Measurements from ENCODE around the gene ZNF91. TPM values are rescaled to one million over a fixed set of nuclear protein-coding genes. Genes with fewer than 3 reads are reported as not detected.
"Not testable (repeated sequence)": the region's sequence is repeated elsewhere in the genome, so short reads cannot be mapped to it uniquely, and the experiment has no call there.

Gene ZNF91
- total RNA-seq, 1 experiment from 2014 or later: 2.0 TPM

DNA sequence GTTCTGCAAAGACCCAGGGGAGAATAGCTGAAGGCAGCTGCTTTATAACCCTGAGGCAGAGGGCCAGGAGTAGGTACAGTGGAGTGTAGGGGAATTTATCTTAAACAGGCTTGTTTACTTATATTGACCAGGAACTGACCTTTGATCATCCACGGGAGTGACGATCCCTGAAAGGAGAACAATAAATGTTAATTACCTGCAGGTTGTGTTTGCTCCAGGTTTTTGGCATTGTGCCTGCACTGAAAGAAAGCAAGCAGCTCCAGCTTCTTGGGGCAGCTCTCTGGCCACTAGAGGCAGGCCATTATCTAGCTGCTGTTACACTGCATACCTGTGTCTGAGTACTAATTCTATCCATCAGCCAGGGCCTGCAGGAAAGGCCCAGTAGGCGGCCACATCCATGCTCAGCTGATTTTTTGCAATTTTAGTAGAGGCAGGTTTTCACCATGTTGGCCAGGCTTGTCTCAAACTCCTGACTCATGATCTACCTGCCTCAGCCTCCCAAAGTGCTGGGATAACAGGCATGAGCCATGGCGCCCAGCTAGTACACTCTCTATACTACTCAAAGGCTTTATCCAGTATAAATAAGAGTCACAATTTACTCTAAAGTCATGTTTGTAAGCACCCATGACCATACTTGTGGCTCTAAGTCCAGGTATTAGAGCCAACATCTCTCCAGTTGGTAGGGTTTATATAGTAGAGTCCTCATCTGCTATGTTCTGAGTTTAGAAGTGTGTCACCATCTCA lies 8.5 kb upstream of the ZNF91 start:
- H3K36me3 ChIP-seq: no peaks in the 10 kb centered on the region
- no peaks in the 10 kb centered on the region for H3K9me3 ChIP-seq
- DNase-seq: no peak
- no peaks in the 10 kb centered on the region for H3K27me3 ChIP-seq
- no peak overlapping the region for H3K4me3 ChIP-seq

- H3K27me3 ChIP-seq: no peaks in the 10 kb centered on the region
- H3K9me3 ChIP-seq: no peaks in the 10 kb centered on the region
- no peak overlapping the region for H3K4me3 ChIP-seq
- DNase-seq: no peak
- H3K36me3 ChIP-seq: no peaks in the 10 kb centered on the region
These were observed 7.8 kb upstream of the ZNF91 start for GRCh38 chr19:23403052-23403451.

DNA sequence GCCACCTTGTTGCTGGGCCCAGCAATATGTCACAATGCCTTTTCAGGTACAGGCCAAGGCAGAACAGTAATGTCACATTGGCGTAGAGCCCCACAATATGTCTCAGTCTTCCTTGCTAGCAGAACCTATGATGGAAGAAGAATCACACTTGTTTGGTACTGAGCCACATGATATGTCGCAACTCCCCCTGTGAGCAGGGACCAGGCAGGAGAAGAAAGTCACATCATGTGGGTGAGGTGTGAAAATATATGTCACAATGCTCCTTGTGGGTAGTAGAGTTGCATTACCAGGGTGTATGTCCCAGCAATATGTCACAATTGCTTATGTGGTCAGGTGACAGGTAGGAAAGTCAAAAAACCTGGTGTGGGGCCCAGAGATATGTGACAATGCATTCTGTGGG lies 7.1 kb upstream of the ZNF91 start:
- no peak for DNase-seq
- Histone ChIP-seq H3K9me3 (no peaks in the 10 kb centered on the region), H3K4me3 (no peak overlapping the region), H3K27me3 (no peaks in the 10 kb centered on the region), H3K36me3 (no peaks in the 10 kb centered on the region)

DNA sequence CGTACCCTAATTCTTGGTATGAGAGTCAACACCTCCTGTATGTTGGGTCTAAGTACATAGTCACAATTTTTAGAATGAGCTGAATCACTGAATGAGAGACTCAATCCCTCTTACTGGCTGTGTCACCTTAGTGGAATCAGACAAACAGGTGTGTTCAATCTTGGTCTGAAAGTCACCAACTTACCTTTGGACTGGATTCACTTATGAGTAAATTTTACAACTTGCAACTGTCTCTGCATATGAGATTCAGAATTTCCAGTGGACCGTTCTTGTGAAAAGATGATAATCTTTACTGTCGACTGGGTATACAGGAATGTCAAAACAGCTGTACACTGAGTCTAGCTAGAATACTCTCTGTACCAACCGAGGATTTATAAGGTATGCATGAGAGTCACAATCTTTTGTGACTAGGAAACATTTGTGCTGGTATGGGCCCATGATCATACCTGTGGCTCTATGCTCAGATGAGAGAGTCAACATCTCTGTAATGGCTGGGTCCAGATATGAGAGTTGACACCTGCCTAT lies 5.9 kb upstream of the ZNF91 start:
- DNase-seq: no peak
- no peaks in the 10 kb centered on the region for H3K9me3 ChIP-seq

DNA sequence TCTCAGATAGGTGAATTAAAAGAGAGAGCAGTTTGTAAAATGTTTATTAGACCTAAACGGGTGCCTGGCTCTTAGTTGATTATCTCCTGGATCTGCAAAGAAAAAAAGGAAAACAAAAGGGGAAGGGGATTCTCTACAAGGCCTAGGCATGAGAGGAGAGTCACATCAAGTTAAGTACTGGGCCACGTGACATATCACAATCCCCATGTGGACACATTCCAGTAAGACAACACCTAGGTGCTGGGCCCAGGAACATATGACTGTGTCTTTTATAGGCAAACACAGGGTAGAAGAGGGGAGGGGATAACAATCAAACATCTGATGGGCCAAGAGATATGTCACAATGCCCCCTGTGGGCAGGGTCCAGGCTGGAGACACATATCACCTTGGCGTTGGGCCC lies 4.2 kb upstream of the ZNF91 start:
- H3K27me3 ChIP-seq: no peaks in the 10 kb centered on the region
- no peak overlapping the region for H3K4me3 ChIP-seq
- H3K9me3 ChIP-seq: no peaks in the 10 kb centered on the region
- DNase-seq: no peak
- no peaks in the 10 kb centered on the region for H3K36me3 ChIP-seq

More for the DNA sequence above, 5.9 kb upstream of the ZNF91 start:
- H3K27me3 ChIP-seq: no peaks in the 10 kb centered on the region
- no peak overlapping the region for H3K4me3 ChIP-seq
- no peaks in the 10 kb centered on the region for H3K36me3 ChIP-seq

- not testable (repeated sequence) for H3K9me3 ChIP-seq, H3K27me3 ChIP-seq, DNase-seq, H3K36me3 ChIP-seq
- H3K4me3 ChIP-seq: peak overlapping the region; percentile 78
These were observed 449 bp upstream of the ZNF91 start for GRCh38 chr19:23395722-23396117.

GRCh38 chr19:23394511-23394910 lies 760 bp downstream of the ZNF91 start:
- Histone ChIP-seq H3K36me3 (peaks cover 5% of the 10 kb centered on the region), H3K4me3 (peak overlapping the region; percentile 78), H3K27me3 (no peaks in the 10 kb centered on the region), H3K9me3 (peaks cover 4% of the 10 kb centered on the region; the same call in 1 of the 2 replicates)
- DNase-seq: no peak

DNA sequence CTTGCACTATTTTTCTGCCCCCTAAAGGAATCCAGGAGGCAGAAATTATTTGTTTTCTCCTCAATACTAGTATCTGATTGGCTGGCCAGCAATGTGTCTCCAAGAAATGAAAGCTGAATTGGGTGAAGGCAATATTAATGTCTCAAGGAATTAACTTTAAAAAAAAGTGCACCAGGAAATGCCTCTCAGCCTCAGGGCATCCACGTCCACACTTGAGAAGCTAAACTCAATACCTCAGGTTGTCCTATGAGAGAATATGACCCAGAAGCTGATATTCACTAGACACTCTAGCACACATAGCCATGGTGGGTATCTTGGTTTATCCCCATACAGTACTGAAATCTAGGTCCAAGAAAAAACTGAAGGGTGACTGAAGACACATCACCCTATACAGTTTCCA lies 2.1 kb downstream of the ZNF91 start:
- Histone ChIP-seq H3K9me3 (peaks cover 4% of the 10 kb centered on the region; the same call in 1 of the 2 replicates), H3K27me3 (no peaks in the 10 kb centered on the region), H3K36me3 (peaks cover 8% of the 10 kb centered on the region), H3K4me3 (no peak overlapping the region)
- DNase-seq: no peak

GRCh38 chr19:23391236-23391635 lies 4.0 kb downstream of the ZNF91 start:
- peaks cover 14% of the 10 kb centered on the region for H3K36me3 ChIP-seq
- DNase-seq: no peak
- H3K27me3 ChIP-seq: no peaks in the 10 kb centered on the region
- H3K9me3 ChIP-seq: peaks cover 7% of the 10 kb centered on the region; the same call in 1 of the 2 replicates
- H3K4me3 ChIP-seq: no peak overlapping the region

DNA sequence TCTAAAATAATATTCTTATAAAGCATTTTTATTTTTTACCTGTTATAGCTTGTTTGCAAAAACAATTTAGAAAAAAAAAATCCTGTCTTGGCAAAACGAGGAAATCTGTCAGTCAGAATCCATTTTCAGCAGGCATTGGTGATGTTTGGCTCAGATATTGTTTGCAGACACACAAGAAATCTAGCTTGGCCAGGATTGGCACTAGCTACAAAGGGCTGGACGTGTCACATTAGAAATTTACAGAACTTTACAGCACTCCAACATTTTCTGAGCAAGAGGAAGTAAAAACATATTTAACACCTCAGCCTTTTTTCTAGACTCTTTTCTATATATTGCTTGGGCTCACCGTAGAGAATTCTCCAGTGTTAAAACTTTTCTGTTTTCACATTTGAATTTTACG lies 9.9 kb downstream of the ZNF91 start:
- H3K4me3 ChIP-seq: no peak overlapping the region
- 0 out of 2 replicates have a peak, but pooled peaks cover 8% of the 10 kb centered on the region for H3K9me3 ChIP-seq
- no peaks in the 10 kb centered on the region for H3K27me3 ChIP-seq
- H3K36me3 ChIP-seq: peaks cover 28% of the 10 kb centered on the region
- no peak for DNase-seq

DNA sequence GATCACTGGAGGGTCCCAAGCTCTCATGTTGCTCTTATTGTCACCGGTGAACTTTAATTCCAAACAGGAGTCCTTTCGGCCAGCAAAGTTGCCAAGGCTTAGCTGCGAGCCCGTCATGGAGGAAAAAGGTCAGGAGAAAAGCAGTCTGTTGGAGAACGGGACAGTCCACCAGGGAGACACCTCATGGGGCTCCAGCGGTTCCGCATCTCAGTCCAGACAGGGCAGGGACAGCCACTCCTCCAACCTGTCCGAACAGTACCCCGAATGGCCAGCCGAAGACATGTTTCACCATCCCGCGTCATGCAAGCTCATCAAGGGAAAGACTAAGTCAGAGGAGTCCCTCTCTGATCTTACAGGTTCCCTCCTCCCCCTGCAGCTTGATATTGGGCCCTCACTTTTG lies 10.4 kb downstream of the ZNF91 start:
- H3K9me3 ChIP-seq: 0 out of 2 replicates have a peak, but pooled peaks cover 8% of the 10 kb centered on the region
- no peaks in the 10 kb centered on the region for H3K27me3 ChIP-seq
- no peak for DNase-seq
- H3K36me3 ChIP-seq: peaks cover 29% of the 10 kb centered on the region
- H3K4me3 ChIP-seq: no peak overlapping the region

- no peak overlapping the region for H3K4me3 ChIP-seq
- no peaks in the 10 kb centered on the region for H3K27me3 ChIP-seq
- no peak for DNase-seq
- peaks cover 32% of the 10 kb centered on the region for H3K36me3 ChIP-seq
- H3K9me3 ChIP-seq: 0 out of 2 replicates have a peak, but pooled peaks cover 8% of the 10 kb centered on the region
These were observed 11.1 kb downstream of the ZNF91 start for GRCh38 chr19:23384166-23384565.

DNA sequence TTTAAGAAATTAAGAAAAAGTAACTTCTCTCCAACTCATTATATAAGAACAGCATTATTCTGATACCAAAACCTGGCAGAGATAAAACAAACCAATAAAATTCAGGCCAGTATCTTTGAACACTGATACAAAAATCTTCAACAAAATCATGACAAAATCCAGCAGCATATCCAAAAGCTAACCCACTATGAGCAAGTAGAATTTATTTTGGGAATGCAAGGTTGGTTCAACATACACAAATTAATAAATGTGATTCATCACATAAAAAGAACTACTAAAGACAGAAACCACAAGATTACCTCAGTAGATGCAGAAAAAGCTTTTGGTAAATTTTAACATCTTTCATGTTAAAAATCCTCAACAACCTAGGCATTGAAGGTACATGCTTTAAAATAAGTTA lies 12.3 kb downstream of the ZNF91 start:
- H3K27me3 ChIP-seq: no peaks in the 10 kb centered on the region
- peaks cover 9% of the 10 kb centered on the region; the same call in 1 of the 2 replicates for H3K9me3 ChIP-seq
- no peak overlapping the region for H3K4me3 ChIP-seq
- peaks cover 29% of the 10 kb centered on the region for H3K36me3 ChIP-seq
- DNase-seq: no peak

DNA sequence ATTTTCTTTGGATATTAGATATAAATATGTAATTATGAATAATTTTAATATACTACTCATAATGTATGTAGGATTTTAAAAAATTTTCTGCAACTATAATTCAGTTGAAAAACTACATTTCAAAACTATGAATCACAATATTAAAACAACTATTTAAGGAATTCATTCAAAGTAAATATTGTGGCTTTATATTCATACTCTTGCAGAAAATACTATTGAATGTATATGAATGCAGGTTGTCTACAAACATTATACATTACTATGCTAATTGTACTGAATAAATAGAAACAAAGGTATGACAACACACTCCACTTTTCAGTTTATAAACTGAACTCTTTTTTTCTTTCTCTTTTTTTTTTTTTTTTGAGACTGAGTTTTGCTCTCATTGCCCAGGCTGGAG lies 14.2 kb downstream of the ZNF91 start:
- H3K27me3 ChIP-seq: no peaks in the 10 kb centered on the region
- H3K36me3 ChIP-seq: peaks cover 22% of the 10 kb centered on the region
- DNase-seq: no peak
- H3K4me3 ChIP-seq: no peak overlapping the region
- peaks cover 7% of the 10 kb centered on the region; the same call in 1 of the 2 replicates for H3K9me3 ChIP-seq

DNA sequence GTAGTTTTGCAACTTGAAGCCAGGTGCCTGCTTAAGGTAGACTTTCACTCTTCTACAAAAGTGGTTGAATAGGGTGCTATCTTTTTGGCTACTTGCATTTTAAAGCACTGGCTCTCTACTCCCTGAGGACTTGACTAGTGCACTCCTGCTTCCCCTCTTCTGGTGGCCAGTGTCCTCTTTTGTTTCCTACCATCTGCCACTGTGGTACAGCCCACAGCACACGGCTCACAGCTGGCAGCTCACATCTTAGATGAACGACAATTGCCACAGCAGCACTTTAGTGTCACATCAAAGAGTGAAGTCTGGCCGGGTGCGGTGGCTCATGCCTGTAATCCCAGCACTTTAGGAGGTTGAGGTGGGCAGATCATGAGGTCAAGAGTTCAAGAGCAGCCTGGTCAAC lies 15.6 kb downstream of the ZNF91 start:
- H3K9me3 ChIP-seq, H3K27me3 ChIP-seq, H3K4me3 ChIP-seq, DNase-seq: not testable (repeated sequence)
- peaks cover 22% of the 10 kb centered on the region for H3K36me3 ChIP-seq

- Histone ChIP-seq H3K9me3 (peaks cover 7% of the 10 kb centered on the region; the same call in 1 of the 2 replicates), H3K4me3 (no peak overlapping the region), H3K36me3 (peaks cover 22% of the 10 kb centered on the region), H3K27me3 (no peaks in the 10 kb centered on the region)
- no peak for DNase-seq
These were observed 16.3 kb downstream of the ZNF91 start for GRCh38 chr19:23378948-23379347.

DNA sequence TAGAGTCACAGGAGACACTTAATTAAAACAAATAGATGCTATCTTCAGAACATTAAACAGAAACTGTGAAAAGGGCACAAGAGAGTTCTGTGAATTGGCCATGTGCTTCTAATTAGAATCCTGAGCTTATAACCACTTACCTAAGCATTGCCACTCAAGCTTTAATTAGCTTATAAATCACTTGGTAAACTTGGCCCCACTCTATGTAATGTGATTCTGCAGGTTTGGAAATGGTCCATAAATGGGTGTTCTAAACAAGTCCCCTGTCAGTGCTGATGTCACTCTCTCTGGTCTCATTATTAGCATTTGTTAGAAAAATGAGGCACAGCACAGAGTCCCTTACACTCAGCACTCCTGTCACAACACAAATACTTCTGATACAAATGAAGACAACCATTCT lies 18.0 kb downstream of the ZNF91 start:
- no peak for DNase-seq
- H3K9me3 ChIP-seq: peaks cover 2% of the 10 kb centered on the region; the same call in 1 of the 2 replicates
- H3K4me3 ChIP-seq: no peak overlapping the region
- H3K36me3 ChIP-seq: peaks cover 9% of the 10 kb centered on the region
- H3K27me3 ChIP-seq: no peaks in the 10 kb centered on the region

- H3K36me3 ChIP-seq: peaks cover 17% of the 10 kb centered on the region
- no peak for DNase-seq
- peaks cover 18% of the 10 kb centered on the region for H3K9me3 ChIP-seq
- no peak overlapping the region for H3K4me3 ChIP-seq
- H3K27me3 ChIP-seq: no peaks in the 10 kb centered on the region
These were observed 28.8 kb downstream of the ZNF91 start for GRCh38 chr19:23366437-23366836.
